Activated CD4-positive, alpha-beta T cell treated with anti-CD3 and anti-CD28 coated beads, Interleukin-2, amount 50 U/mL, for 48 hours (primary cell): ENCODE results near the gene ERG.

Experiments
- DNase-seq, 2 experiments: peaks; one replicate each; pipeline ENCODE4 v3.0.0-alpha.2; 2020

The ERG gene

GRCh38 chr21:38429011-38429410 is 69.3 kb downstream of the ERG start:
- DNase-seq: no peak

- no peak for DNase-seq
These were observed 70.1 kb downstream of the ERG start for GRCh38 chr21:38428211-38428610.

GRCh38 chr21:38424305-38425019 is 73.8 kb downstream of the ERG start:
- no peak for DNase-seq

GRCh38 chr21:38422082-38422481 is 76.2 kb downstream of the ERG start:
- no peak for DNase-seq

- DNase-seq: no peak
These were observed 78.1 kb downstream of the ERG start for GRCh38 chr21:38420140-38420539.

GRCh38 chr21:38417726-38418125 is 80.6 kb downstream of the ERG start:
- DNase-seq: no peak

- DNase-seq: no peak
These were observed 81.5 kb downstream of the ERG start for GRCh38 chr21:38416791-38417190.

GRCh38 chr21:38413958-38414548 is 84.2 kb downstream of the ERG start:
- no peak for DNase-seq

GRCh38 chr21:38410466-38410865 is 87.8 kb downstream of the ERG start:
- DNase-seq: no peak

- no peak for DNase-seq
These were observed 88.4 kb downstream of the ERG start for GRCh38 chr21:38409907-38410306.

- no peak for DNase-seq
These were observed 94.1 kb downstream of the ERG start for GRCh38 chr21:38404177-38404576.

- no peak for DNase-seq
These were observed 95.5 kb downstream of the ERG start for GRCh38 chr21:38402795-38403194.

- no peak for DNase-seq
These were observed 96.0 kb downstream of the ERG start for GRCh38 chr21:38402291-38402690.

- no peak for DNase-seq
These were observed 96.9 kb downstream of the ERG start for GRCh38 chr21:38401191-38401926.

- no peak for DNase-seq
These were observed 97.9 kb downstream of the ERG start for GRCh38 chr21:38400195-38400919.

GRCh38 chr21:38399103-38399502 is 99.2 kb downstream of the ERG start:
- no peak for DNase-seq

- DNase-seq: no peak
These were observed 102.0 kb downstream of the ERG start for GRCh38 chr21:38396325-38396724.

GRCh38 chr21:38395581-38395980 is 102.7 kb downstream of the ERG start:
- DNase-seq: no peak

- no peak for DNase-seq
These were observed 105.6 kb downstream of the ERG start for GRCh38 chr21:38392661-38393060.

GRCh38 chr21:38389896-38390295 is 108.4 kb downstream of the ERG start:
- DNase-seq: no peak

GRCh38 chr21:38389354-38389676 is 109.0 kb downstream of the ERG start:
- DNase-seq: no peak

- DNase-seq: no peak
These were observed 109.5 kb downstream of the ERG start for GRCh38 chr21:38388647-38389353.

GRCh38 chr21:38388203-38388602 is 110.1 kb downstream of the ERG start:
- no peak for DNase-seq
